Neutrophil (primary cell): ENCODE results near the gene PDE4A.

Experiments
- H3K27ac ChIP-seq: fragments of 200-600 bp; sonication (generic); 2 replicates; pipeline ENCODE4 v1.5.1; 2016; ENCODE audit warnings: mild to moderate bottlenecking, moderate library complexity
- H3K27me3 ChIP-seq: fragments of 200-600 bp; sonication (generic); 2 replicates; pipeline ENCODE4 v1.6.0; 2016; ENCODE audit warnings: mild to moderate bottlenecking
- H3K36me3 ChIP-seq: fragments of 200-600 bp; sonication (generic); 2 replicates; pipeline ENCODE4 v1.5.1; 2017
- H3K4me1 ChIP-seq, 2 experiments: fragments of 200-600 bp in 1 of 2; sonication (generic) in 1 of 2; 1 replicate in 1 of 2; 2 replicates in 1 of 2; pipeline versions ENCODE4 v1.5.1 to v1.6.1; 2013 to 2016; ENCODE audit warnings: low read depth in 1 of 2, low read length in 1 of 2, mild to moderate bottlenecking in 1 of 2, moderate library complexity in 1 of 2; ENCODE audit not compliant: control insufficient read depth in 1 of 2, insufficient read depth in 1 of 2
- H3K4me3 ChIP-seq, 2 experiments: fragments of 200-600 bp in 1 of 2; sonication (generic) in 1 of 2; 1 replicate in 1 of 2; 2 replicates in 1 of 2; pipeline ENCODE4 v1.5.1; 2013 to 2016; ENCODE audit warnings: low read depth in 1 of 2, low read length in 1 of 2, mild to moderate bottlenecking in 1 of 2, moderate library complexity in 1 of 2
- H3K9me3 ChIP-seq: fragments of 200-600 bp; sonication (generic); 2 replicates; pipeline ENCODE4 v1.5.1; 2016
- TF ChIP-seq, protein P1 (sequence below): fragments of 200-600 bp; sonication (generic); IDR thresholded peaks from 2 replicates; pipeline ENCODE4 v1.5.1; 2016; ENCODE audit warnings: antibody characterized with exemption

PDE4A gene

GRCh38 chr19:10508036-10508435 is 87.7 kb downstream of the PDE4A start:
- H3K36me3 ChIP-seq = no peaks in the 10 kb centered on the region
- peaks cover 21% of the 10 kb centered on the region for H3K27me3 ChIP-seq
- H3K4me1 ChIP-seq = peaks cover 6 to 15% of the 10 kb centered on the region in 2 experiments
- H3K27ac ChIP-seq = no peak overlapping the region
- TF ChIP-seq, protein P1, sequence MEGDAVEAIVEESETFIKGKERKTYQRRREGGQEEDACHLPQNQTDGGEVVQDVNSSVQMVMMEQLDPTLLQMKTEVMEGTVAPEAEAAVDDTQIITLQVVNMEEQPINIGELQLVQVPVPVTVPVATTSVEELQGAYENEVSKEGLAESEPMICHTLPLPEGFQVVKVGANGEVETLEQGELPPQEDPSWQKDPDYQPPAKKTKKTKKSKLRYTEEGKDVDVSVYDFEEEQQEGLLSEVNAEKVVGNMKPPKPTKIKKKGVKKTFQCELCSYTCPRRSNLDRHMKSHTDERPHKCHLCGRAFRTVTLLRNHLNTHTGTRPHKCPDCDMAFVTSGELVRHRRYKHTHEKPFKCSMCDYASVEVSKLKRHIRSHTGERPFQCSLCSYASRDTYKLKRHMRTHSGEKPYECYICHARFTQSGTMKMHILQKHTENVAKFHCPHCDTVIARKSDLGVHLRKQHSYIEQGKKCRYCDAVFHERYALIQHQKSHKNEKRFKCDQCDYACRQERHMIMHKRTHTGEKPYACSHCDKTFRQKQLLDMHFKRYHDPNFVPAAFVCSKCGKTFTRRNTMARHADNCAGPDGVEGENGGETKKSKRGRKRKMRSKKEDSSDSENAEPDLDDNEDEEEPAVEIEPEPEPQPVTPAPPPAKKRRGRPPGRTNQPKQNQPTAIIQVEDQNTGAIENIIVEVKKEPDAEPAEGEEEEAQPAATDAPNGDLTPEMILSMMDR = no peak
- no peak overlapping the region for H3K4me3 ChIP-seq
- H3K9me3 ChIP-seq = no peaks in the 10 kb centered on the region

- H3K27me3 ChIP-seq = peaks cover 27% of the 10 kb centered on the region
- no peak overlapping the region for H3K4me3 ChIP-seq
- H3K4me1 ChIP-seq = peaks cover 6 to 8% of the 10 kb centered on the region in 2 experiments
- H3K36me3 ChIP-seq = no peaks in the 10 kb centered on the region
- H3K27ac ChIP-seq = no peak overlapping the region
- no peaks in the 10 kb centered on the region for H3K9me3 ChIP-seq
- TF ChIP-seq, protein P1 = no peak
Measured at GRCh38 chr19:10508707-10509106, 88.4 kb downstream of the PDE4A start.

- Histone ChIP-seq H3K4me1 (peaks cover 6 to 8% of the 10 kb centered on the region in 2 experiments), H3K36me3 (no peaks in the 10 kb centered on the region), H3K9me3 (no peaks in the 10 kb centered on the region), H3K4me3 (no peak overlapping the region), H3K27me3 (peaks cover 44% of the 10 kb centered on the region), H3K27ac (no peak overlapping the region)
- TF ChIP-seq, protein P1 = peak; percentile 62
Measured at GRCh38 chr19:10510301-10510802, 90.0 kb downstream of the PDE4A start.

DNA sequence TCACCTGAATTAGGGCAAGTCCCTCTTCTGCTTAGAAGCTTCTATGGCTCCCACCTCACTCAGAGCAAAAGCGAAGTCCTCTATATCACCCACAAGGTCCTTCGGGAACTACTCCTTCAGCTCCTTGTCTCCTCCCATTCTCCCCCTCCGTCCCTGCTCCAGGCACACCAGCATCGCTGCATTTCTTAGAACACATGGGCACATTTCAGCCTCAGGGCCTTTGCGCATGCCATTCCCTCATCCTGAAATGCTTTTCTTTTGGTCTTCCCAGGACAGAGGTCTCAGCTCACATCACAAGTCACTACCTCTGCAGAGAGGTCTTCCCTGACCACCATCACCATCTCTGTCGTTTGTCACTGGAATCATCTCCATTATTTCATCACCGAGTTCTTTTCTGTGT is 92.9 kb downstream of the PDE4A start:
- Histone ChIP-seq H3K4me1 (peaks cover 8 to 14% of the 10 kb centered on the region in 2 experiments), H3K27ac (no peak overlapping the region)

GRCh38 chr19:10514211-10515145 is 94.1 kb downstream of the PDE4A start:
- H3K36me3 ChIP-seq = no peaks in the 10 kb centered on the region
- H3K27me3 ChIP-seq = peaks cover 85% of the 10 kb centered on the region
- H3K4me1 ChIP-seq = peaks cover 8 to 14% of the 10 kb centered on the region in 2 experiments
- TF ChIP-seq, protein P1 = no peak
- H3K9me3 ChIP-seq = no peaks in the 10 kb centered on the region
- H3K4me3 ChIP-seq = no peak overlapping the region
- H3K27ac ChIP-seq = no peak overlapping the region

More for the DNA sequence above, 92.9 kb downstream of the PDE4A start:
- TF ChIP-seq, protein P1 = no peak
- H3K9me3 ChIP-seq = no peaks in the 10 kb centered on the region
- no peak overlapping the region for H3K4me3 ChIP-seq
- no peaks in the 10 kb centered on the region for H3K36me3 ChIP-seq
- H3K27me3 ChIP-seq = peaks cover 73% of the 10 kb centered on the region
